ENCODE measurements around the gene PPARGC1A.

Gene PPARGC1A

GRCh38 chr4:23844961-23845360 lies 44.9 kb downstream of the PPARGC1A start:
- DNase-seq (ENCODE audit: low read depth) = no peak

GRCh38 chr4:23839279-23839678 lies 50.6 kb downstream of the PPARGC1A start:
- DNase-seq (ENCODE audit: low read depth) = no peak

- DNase-seq (ENCODE audit: low read depth) = no peak
These were observed 51.2 kb downstream of the PPARGC1A start for GRCh38 chr4:23838607-23839006.

GRCh38 chr4:23838131-23838530 lies 51.7 kb downstream of the PPARGC1A start:
- DNase-seq (ENCODE audit: low read depth) = no peak

- no peak for DNase-seq (ENCODE audit: low read depth)
These were observed 52.5 kb downstream of the PPARGC1A start for GRCh38 chr4:23837371-23837770.

GRCh38 chr4:23835774-23836478 lies 53.9 kb downstream of the PPARGC1A start:
- no peak for DNase-seq (ENCODE audit: low read depth)

- DNase-seq (ENCODE audit: low read depth) = no peak
These were observed 61.1 kb downstream of the PPARGC1A start for GRCh38 chr4:23828779-23829178.

- no peak for DNase-seq (ENCODE audit: low read depth)
These were observed 61.7 kb downstream of the PPARGC1A start for GRCh38 chr4:23828020-23828715.

GRCh38 chr4:23822181-23822580 lies 67.7 kb downstream of the PPARGC1A start:
- DNase-seq (ENCODE audit: low read depth) = no peak

- no peak for DNase-seq (ENCODE audit: low read depth)
These were observed 70.8 kb downstream of the PPARGC1A start for GRCh38 chr4:23819041-23819511.

GRCh38 chr4:23818097-23818885 lies 71.6 kb downstream of the PPARGC1A start:
- DNase-seq (ENCODE audit: low read depth) = no peak

GRCh38 chr4:23814996-23815660 lies 74.7 kb downstream of the PPARGC1A start:
- no peak for DNase-seq (ENCODE audit: low read depth)

- no peak for DNase-seq (ENCODE audit: low read depth)
These were observed 75.3 kb downstream of the PPARGC1A start for GRCh38 chr4:23814587-23814986.

- no peak for DNase-seq (ENCODE audit: low read depth)
These were observed 78.7 kb downstream of the PPARGC1A start for GRCh38 chr4:23811161-23811560.

GRCh38 chr4:23805450-23805851 lies 84.4 kb downstream of the PPARGC1A start:
- no peak for DNase-seq (ENCODE audit: low read depth)

GRCh38 chr4:23789762-23790161 lies 100.1 kb downstream of the PPARGC1A start:
- DNase-seq (ENCODE audit: low read depth) = no peak

GRCh38 chr4:23788460-23788859 lies 101.4 kb downstream of the PPARGC1A start:
- DNase-seq (ENCODE audit: low read depth) = no peak

- no peak for DNase-seq (ENCODE audit: low read depth)
These were observed 101.8 kb downstream of the PPARGC1A start for GRCh38 chr4:23788027-23788426.

- no peak for DNase-seq (ENCODE audit: low read depth)
These were observed 106.9 kb downstream of the PPARGC1A start for GRCh38 chr4:23782778-23783437.

- no peak for DNase-seq (ENCODE audit: low read depth)
These were observed 110.0 kb downstream of the PPARGC1A start for GRCh38 chr4:23779839-23780238.

GRCh38 chr4:23779422-23779821 lies 110.4 kb downstream of the PPARGC1A start:
- no peak for DNase-seq (ENCODE audit: low read depth)

GRCh38 chr4:23775694-23776093 lies 114.2 kb downstream of the PPARGC1A start:
- no peak for DNase-seq (ENCODE audit: low read depth)
